Measurements from ENCODE around the gene EFHD1. TPM values are rescaled to one million over a fixed set of nuclear protein-coding genes. Genes with fewer than 3 reads are reported as not detected.

The EFHD1 gene
- total RNA-seq, 1 donor = 3.6 TPM

DNA sequence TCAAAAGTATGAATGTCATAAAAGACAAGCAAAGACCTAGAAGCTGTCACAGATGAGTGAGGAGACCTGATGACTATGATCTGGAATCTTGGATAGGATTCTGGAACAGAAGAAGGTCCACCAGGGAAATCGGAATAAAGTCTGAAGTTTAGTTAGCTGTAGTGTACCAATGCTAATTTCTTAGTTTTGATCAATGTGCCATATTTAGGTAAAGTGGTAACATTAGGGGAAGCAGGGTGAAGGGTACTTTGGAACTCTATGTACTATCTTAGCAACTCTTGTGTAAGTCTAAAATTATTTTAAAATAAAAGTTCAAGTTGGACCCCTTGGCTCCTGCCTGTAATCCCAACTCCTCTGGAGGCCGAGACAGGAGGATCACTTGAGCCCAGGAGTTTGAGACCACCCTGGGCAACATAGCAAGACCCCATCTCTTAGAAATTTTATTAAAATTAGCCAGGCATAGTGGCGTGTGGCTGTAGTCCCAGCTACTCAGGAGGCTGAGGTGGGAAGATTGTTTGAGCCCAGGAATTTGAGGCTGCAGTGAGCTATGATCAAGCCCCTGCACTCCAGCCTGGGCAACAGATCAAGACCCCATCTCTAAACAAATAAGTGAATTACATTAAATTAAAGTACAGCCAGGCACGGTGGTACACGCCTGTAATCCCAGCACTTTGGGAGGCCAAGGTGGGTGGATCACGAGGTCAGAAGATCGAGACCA, 35.9 kb upstream of the EFHD1 start:
- DNase-seq (ENCODE audit: insufficient read length, low spot score, missing footprints) = no peak
- no peak overlapping the region for H3K4me2 ChIP-seq (ENCODE audit: insufficient read depth, low read length)
- TF ChIP-seq, protein P1, sequence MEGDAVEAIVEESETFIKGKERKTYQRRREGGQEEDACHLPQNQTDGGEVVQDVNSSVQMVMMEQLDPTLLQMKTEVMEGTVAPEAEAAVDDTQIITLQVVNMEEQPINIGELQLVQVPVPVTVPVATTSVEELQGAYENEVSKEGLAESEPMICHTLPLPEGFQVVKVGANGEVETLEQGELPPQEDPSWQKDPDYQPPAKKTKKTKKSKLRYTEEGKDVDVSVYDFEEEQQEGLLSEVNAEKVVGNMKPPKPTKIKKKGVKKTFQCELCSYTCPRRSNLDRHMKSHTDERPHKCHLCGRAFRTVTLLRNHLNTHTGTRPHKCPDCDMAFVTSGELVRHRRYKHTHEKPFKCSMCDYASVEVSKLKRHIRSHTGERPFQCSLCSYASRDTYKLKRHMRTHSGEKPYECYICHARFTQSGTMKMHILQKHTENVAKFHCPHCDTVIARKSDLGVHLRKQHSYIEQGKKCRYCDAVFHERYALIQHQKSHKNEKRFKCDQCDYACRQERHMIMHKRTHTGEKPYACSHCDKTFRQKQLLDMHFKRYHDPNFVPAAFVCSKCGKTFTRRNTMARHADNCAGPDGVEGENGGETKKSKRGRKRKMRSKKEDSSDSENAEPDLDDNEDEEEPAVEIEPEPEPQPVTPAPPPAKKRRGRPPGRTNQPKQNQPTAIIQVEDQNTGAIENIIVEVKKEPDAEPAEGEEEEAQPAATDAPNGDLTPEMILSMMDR (IDR thresholded peaks at IDR 0.05; ENCODE audit: extremely low read depth, low read depth, low read length) = no peak

DNA sequence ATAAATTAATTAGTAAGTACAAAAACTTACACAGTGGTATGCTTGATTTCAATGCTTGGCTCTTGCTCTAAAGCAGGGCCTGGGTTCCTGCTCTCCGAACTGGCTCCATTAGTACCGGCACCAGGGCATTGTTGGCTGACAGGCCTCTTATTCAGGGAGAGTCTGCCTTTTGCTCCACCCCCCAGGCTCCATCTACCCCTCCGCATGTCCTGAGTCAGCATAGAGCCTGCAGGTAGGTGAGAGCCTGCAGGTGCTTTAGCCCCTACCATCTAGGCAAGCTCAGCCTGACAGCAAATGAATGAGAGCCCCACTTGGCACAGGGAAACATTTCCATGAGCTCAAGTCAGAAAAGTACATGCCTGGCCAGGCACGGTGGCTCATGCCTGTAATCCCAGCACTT, 35.1 kb upstream of the EFHD1 start:
- TF ChIP-seq, protein P1 (IDR thresholded peaks at IDR 0.05; ENCODE audit: extremely low read depth, low read depth, low read length) = no peak
- H3K4me3 ChIP-seq (ENCODE audit: insufficient read depth, low read length) = no peak overlapping the region
- no peak for DNase-seq (ENCODE audit: insufficient read length, low spot score, missing footprints)
- H4K20me1 ChIP-seq (ENCODE audit: insufficient read depth, low read length) = no peaks in the 10 kb centered on the region
- no peaks in the 10 kb centered on the region for H3K79me2 ChIP-seq (ENCODE audit: insufficient read depth, low read length)
- no peaks in the 10 kb centered on the region for H3K36me3 ChIP-seq (ENCODE audit: insufficient read depth, low read length)
- H3K4me1 ChIP-seq (ENCODE audit: insufficient read depth, low read length) = peaks cover 2% of the 10 kb centered on the region
- no peak overlapping the region for H2AFZ ChIP-seq (ENCODE audit: low read length)
- H3K27me3 ChIP-seq (ENCODE audit: insufficient read depth, low read length) = no peaks in the 10 kb centered on the region
- H3K4me2 ChIP-seq (ENCODE audit: insufficient read depth, low read length) = no peak overlapping the region
- H3K9me3 ChIP-seq (ENCODE audit: low read depth, low read length) = no peaks in the 10 kb centered on the region
- no peak overlapping the region for H3K27ac ChIP-seq (ENCODE audit: low read depth, low read length)

More for the DNA sequence above, 35.9 kb upstream of the EFHD1 start:
- peaks cover 10% of the 10 kb centered on the region for H3K4me1 ChIP-seq (ENCODE audit: insufficient read depth, low read length)
- no peak overlapping the region for H3K27ac ChIP-seq (ENCODE audit: low read depth, low read length)
- H3K27me3 ChIP-seq (ENCODE audit: insufficient read depth, low read length) = no peaks in the 10 kb centered on the region
- H3K9me3 ChIP-seq (ENCODE audit: low read depth, low read length) = no peaks in the 10 kb centered on the region
- no peak overlapping the region for H3K4me3 ChIP-seq (ENCODE audit: insufficient read depth, low read length)
- H2AFZ ChIP-seq (ENCODE audit: low read length) = no peak overlapping the region
- H3K36me3 ChIP-seq (ENCODE audit: insufficient read depth, low read length) = no peaks in the 10 kb centered on the region
- H3K79me2 ChIP-seq (ENCODE audit: insufficient read depth, low read length) = no peaks in the 10 kb centered on the region
- no peaks in the 10 kb centered on the region for H4K20me1 ChIP-seq (ENCODE audit: insufficient read depth, low read length)

DNA sequence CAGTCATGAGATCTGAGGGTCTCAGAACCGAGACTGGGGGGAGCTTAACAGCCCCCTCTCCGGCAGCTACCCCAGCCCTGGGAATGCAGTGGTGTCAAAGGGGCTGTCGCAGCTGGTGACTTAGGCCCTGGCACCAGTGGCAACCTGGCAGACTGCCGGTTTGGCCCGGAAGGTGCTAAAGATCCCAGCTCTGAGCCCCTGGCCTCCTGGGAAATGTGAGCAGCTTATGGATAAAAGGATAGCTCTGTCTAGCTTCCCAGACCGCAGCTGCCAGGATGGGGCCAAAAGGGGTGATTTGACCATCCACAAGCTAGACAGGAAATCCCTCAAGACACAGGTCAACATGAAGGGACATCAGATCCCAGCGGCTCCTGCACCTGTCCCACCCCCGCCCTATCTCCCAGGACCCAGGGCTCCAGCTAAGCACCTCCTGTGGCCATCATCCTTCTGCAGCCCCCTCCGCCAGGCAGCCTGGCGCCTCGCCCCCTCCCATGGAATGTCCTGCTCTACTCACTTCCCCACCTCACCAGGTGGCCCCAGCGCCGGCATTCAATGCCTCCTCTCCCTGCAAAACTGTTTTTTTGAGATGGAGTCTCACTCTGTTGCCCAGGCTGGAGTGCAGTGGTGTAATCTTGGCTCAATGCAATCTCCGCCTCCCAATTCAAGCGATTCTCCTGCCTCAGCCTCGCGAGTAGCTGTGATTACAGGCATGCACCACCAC, 33.2 kb upstream of the EFHD1 start:
- no peak overlapping the region for H3K4me3 ChIP-seq (ENCODE audit: insufficient read depth, low read length)
- no peak overlapping the region for H3K4me2 ChIP-seq (ENCODE audit: insufficient read depth, low read length)
- no peak overlapping the region for H2AFZ ChIP-seq (ENCODE audit: low read length)
- no peak for DNase-seq (ENCODE audit: insufficient read length, low spot score, missing footprints)
- H3K36me3 ChIP-seq (ENCODE audit: insufficient read depth, low read length) = no peaks in the 10 kb centered on the region
- no peaks in the 10 kb centered on the region for H3K9me3 ChIP-seq (ENCODE audit: low read depth, low read length)
- no peak overlapping the region for H3K27ac ChIP-seq (ENCODE audit: low read depth, low read length)
- TF ChIP-seq, protein P1 (IDR thresholded peaks at IDR 0.05; ENCODE audit: extremely low read depth, low read depth, low read length) = no peak
- peaks cover 9% of the 10 kb centered on the region for H3K27me3 ChIP-seq (ENCODE audit: insufficient read depth, low read length)
- H3K79me2 ChIP-seq (ENCODE audit: insufficient read depth, low read length) = no peaks in the 10 kb centered on the region
- no peaks in the 10 kb centered on the region for H3K4me1 ChIP-seq (ENCODE audit: insufficient read depth, low read length)
- no peaks in the 10 kb centered on the region for H4K20me1 ChIP-seq (ENCODE audit: insufficient read depth, low read length)

DNA sequence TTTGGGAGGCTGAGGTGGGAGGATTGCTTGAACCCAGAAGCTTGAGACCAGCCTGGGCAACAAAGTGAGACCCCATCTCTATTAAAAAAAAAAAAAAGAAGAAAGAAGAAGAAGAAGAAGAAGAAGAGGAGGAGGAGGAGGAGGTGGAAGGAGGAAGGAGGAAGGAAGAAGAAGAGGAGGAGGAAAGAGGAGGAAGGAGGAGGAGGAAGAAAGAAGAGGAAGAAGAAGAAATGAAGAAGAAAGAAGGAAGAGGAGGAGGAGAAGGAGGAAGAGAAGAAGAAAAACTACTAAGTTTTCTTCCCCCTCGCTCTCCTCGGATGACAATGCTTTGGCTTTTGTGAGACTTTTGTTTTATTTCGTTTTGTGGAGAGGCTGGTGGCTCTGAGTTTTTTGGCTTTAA, 30.1 kb upstream of the EFHD1 start:
- Histone ChIP-seq H3K4me3 (ENCODE audit: insufficient read depth, low read length) (no peak overlapping the region), H3K9me3 (ENCODE audit: low read depth, low read length) (no peaks in the 10 kb centered on the region), H3K79me2 (ENCODE audit: insufficient read depth, low read length) (no peaks in the 10 kb centered on the region), H3K4me2 (ENCODE audit: insufficient read depth, low read length) (no peak overlapping the region), H3K27ac (ENCODE audit: low read depth, low read length) (no peak overlapping the region), H4K20me1 (ENCODE audit: insufficient read depth, low read length) (no peaks in the 10 kb centered on the region), H2AFZ (ENCODE audit: low read length) (no peak overlapping the region), H3K4me1 (ENCODE audit: insufficient read depth, low read length) (no peaks in the 10 kb centered on the region), H3K27me3 (ENCODE audit: insufficient read depth, low read length) (peaks cover 9% of the 10 kb centered on the region), H3K36me3 (ENCODE audit: insufficient read depth, low read length) (no peaks in the 10 kb centered on the region)
- TF ChIP-seq, protein P1 (IDR thresholded peaks at IDR 0.05; ENCODE audit: extremely low read depth, low read depth, low read length) = no peak
- DNase-seq (ENCODE audit: insufficient read length, low spot score, missing footprints) = no peak

All from osteoblast (primary cell).